ENCODE data around the gene OPRM1. TPM values are rescaled to one million over a fixed set of nuclear protein-coding genes. Genes with fewer than 3 reads are reported as not detected.
"Not testable (repeated sequence)": the region's sequence is repeated elsewhere in the genome, so short reads cannot be mapped to it uniquely, and the experiment has no call there.

OPRM1 gene
- total and polyA plus RNA-seq, 4 donors: not detected

GRCh38 chr6:154239392-154239791 lies 200.4 kb downstream of the OPRM1 start:
- no peak for DNase-seq (ENCODE audit: low spot score)
- H3K4me3 ChIP-seq (ENCODE audit: low read depth in 1 of 3, low read length in 3 of 3): no peak overlapping the region
- H3K9me3 ChIP-seq (ENCODE audit: control insufficient read depth in 4 of 4, low read length in 3 of 4): no peaks in the 10 kb centered on the region
- no peak overlapping the region for H3K27ac ChIP-seq (ENCODE audit: low read depth in 1 of 2, low read length in 2 of 2)
- no peaks in the 10 kb centered on the region for H3K27me3 ChIP-seq (ENCODE audit: control insufficient read depth in 4 of 4, insufficient read depth in 4 of 4, low read length in 3 of 4)
- H3K9ac ChIP-seq (ENCODE audit: low read depth in 1 of 2, low read length in 2 of 2): no peak overlapping the region
- no peak for TF ChIP-seq HNF4A (conservative IDR thresholded peaks at IDR 0.05)
- no peak for TF ChIP-seq HNF4G (IDR thresholded peaks at IDR 0.05)
- no peak for TF ChIP-seq NR2F2 (IDR thresholded peaks at IDR 0.05)
- no peak for TF ChIP-seq JUND (IDR thresholded peaks at IDR 0.05)
- no peak for TF ChIP-seq RAD21 (IDR thresholded peaks at IDR 0.05)
- TF ChIP-seq FOXA2 (IDR thresholded peaks at IDR 0.05): no peak
- no peak for TF ChIP-seq MAX (IDR thresholded peaks at IDR 0.05)
- no peak for TF ChIP-seq SP1 (IDR thresholded peaks at IDR 0.05)
- no peak for TF ChIP-seq ZBTB33 (IDR thresholded peaks at IDR 0.05)
- TF ChIP-seq RXRA (IDR thresholded peaks at IDR 0.05): no peak
- no peak for TF ChIP-seq FOXA1 (IDR thresholded peaks at IDR 0.05)
- no peak for TF ChIP-seq REST (IDR thresholded peaks at IDR 0.05)
- TF ChIP-seq TAF1 (conservative IDR thresholded peaks at IDR 0.05): no peak
- no peak for TF ChIP-seq GABPA (IDR thresholded peaks at IDR 0.05 in 1 of 2, conservative IDR thresholded peaks at IDR 0.05 in 1 of 2)
- no peak for TF ChIP-seq CTCF (IDR thresholded peaks at IDR 0.05; ENCODE audit: low read depth, low read length, missing input control)
- TF ChIP-seq EGR1 (IDR thresholded peaks at IDR 0.05; ENCODE audit: low read depth in 2 of 2): no peak
- TF ChIP-seq ATF3 (IDR thresholded peaks at IDR 0.05): no peak
- TF ChIP-seq YY1 (IDR thresholded peaks at IDR 0.05): no peak
- H3K36me3 ChIP-seq (ENCODE audit: control insufficient read depth in 4 of 4, insufficient read depth in 3 of 4, low read depth in 1 of 4, low read length in 3 of 4): no peaks in the 10 kb centered on the region
- WGBS: 90% methylated on average over 7 of the region's 7 CpGs
- H3K4me1 ChIP-seq (ENCODE audit: control insufficient read depth in 4 of 4, insufficient read depth in 4 of 4, low read length in 3 of 4): no peaks in the 10 kb centered on the region

GRCh38 chr6:154241061-154241460 lies 202.0 kb downstream of the OPRM1 start:
- 93% methylated on average over 11 of the region's 11 CpGs for WGBS
- H3K27me3 ChIP-seq (ENCODE audit: control insufficient read depth in 4 of 4, insufficient read depth in 4 of 4, low read length in 3 of 4); H3K9me3 ChIP-seq (ENCODE audit: control insufficient read depth in 4 of 4, low read length in 3 of 4); H3K4me3 ChIP-seq (ENCODE audit: low read depth in 1 of 3, low read length in 3 of 3); DNase-seq (ENCODE audit: low spot score); H3K9ac ChIP-seq (ENCODE audit: low read depth in 1 of 2, low read length in 2 of 2); H3K27ac ChIP-seq (ENCODE audit: low read depth in 1 of 2, low read length in 2 of 2); H3K36me3 ChIP-seq (ENCODE audit: control insufficient read depth in 4 of 4, insufficient read depth in 3 of 4, low read depth in 1 of 4, low read length in 3 of 4); H3K4me1 ChIP-seq (ENCODE audit: control insufficient read depth in 4 of 4, insufficient read depth in 4 of 4, low read length in 3 of 4): not testable (repeated sequence)

Measured in liver (tissue), 9 donors.